Coronary artery (tissue), 2 donors: ENCODE results near the gene MYO1E.

ENCODE experiments used
- DNase-seq: peaks from one replicate; pipeline ENCODE4 v3.0.0-alpha.2; 2017; ENCODE audit warnings: low spot score
- H3K27ac ChIP-seq, 2 donors: fragments of 200-600 bp; sonication (generic); one replicate each; pipeline ENCODE4 v1.5.1; 2016 to 2019
- H3K4me3 ChIP-seq: fragments of 200-600 bp; sonication (generic); 2 replicates; pipeline ENCODE4 v1.5.1; 2016; ENCODE audit warnings: mild to moderate bottlenecking, moderate library complexity
- TF ChIP-seq, protein P1 (sequence below): fragments of 200-600 bp; sonication (generic); IDR thresholded peaks from one replicate; pipeline ENCODE4 v1.5.1; 2019; ENCODE audit warnings: antibody characterized with exemption

Gene MYO1E

DNA sequence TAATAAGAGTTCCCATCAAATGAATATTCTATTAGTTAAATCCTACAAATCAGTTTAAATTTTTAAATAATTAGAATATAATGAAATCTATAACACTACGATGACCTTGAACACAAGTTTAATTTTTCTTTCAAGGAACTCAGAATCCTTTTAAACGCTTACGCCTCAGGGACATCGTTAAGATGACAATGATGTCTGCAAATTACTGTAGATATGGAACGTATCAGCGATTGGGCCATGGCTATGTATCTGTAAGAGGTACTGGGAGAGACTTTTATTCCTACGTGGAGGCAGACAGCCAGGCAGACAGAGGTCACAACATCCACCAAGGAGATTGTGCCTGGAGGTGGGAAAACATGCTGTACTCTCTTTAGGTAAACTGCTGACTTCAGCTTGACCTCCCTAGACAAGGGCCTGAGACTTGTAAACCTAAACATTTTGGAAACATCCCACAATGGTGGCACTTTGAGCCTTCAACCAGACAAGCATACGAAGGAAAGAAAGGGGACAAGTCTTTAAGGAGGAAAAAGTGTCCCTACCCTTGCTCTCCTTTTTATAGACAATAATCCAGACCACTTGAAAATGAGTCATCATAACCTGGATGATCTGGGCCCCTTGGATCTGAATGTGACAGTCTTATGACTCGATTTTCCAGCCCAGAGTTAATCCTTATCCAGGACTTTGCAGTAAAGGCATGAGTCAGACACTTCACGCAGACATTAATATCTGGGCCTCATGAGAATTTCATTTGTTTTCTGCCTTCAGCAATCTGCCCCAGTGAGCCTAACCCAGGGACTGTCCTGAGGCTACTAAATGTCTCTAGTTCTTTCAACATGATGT, 172.8 kb downstream of the MYO1E start:
- TF ChIP-seq, protein P1, sequence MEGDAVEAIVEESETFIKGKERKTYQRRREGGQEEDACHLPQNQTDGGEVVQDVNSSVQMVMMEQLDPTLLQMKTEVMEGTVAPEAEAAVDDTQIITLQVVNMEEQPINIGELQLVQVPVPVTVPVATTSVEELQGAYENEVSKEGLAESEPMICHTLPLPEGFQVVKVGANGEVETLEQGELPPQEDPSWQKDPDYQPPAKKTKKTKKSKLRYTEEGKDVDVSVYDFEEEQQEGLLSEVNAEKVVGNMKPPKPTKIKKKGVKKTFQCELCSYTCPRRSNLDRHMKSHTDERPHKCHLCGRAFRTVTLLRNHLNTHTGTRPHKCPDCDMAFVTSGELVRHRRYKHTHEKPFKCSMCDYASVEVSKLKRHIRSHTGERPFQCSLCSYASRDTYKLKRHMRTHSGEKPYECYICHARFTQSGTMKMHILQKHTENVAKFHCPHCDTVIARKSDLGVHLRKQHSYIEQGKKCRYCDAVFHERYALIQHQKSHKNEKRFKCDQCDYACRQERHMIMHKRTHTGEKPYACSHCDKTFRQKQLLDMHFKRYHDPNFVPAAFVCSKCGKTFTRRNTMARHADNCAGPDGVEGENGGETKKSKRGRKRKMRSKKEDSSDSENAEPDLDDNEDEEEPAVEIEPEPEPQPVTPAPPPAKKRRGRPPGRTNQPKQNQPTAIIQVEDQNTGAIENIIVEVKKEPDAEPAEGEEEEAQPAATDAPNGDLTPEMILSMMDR: no peak
- Histone ChIP-seq H3K4me3 (no peak overlapping the region), H3K27ac (no peak overlapping the region)
- DNase-seq: no peak

DNA sequence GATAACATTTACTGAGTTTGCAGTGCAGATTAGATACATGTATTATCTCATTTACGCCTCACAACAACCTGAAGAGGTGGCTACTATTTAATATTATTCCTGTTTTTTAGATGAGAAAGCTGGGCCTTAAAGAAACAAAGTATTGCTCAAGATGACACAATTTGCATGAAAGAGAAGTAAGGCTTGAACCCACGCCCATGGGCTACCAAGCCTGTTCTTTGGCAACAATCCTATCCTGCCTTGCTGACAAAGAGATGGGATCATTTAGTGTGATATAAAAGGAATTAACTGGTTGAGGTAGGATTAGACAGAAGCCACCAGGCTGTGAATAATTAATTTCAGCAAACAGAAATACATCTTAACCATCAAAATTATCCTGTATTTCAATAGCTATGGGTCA, 175.2 kb downstream of the MYO1E start:
- Histone ChIP-seq H3K27ac (no peak overlapping the region), H3K4me3 (no peak overlapping the region)
- TF ChIP-seq, protein P1: no peak
- no peak for DNase-seq

DNA sequence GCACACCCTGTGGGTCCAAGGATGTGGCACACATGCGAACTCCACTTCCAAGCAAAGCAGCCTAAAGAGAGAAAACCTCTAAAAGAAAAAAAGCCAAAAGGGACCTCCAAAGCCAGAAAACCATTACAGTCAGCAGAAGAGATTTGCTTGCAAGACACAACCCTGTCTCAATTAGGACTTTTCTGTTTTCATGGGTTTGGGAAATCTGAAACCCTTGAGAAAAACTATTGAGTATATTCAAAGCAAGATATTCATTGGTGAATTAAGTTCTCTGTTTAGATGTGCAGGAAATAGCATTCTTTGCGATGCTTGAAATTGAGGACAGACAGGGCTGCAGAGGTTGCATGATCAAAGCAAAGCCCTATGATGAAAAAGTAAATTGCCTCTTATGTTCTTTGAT, 176.3 kb downstream of the MYO1E start:
- TF ChIP-seq, protein P1: no peak
- DNase-seq: no peak
- H3K4me3 ChIP-seq: no peak overlapping the region
- H3K27ac ChIP-seq: no peak overlapping the region

DNA sequence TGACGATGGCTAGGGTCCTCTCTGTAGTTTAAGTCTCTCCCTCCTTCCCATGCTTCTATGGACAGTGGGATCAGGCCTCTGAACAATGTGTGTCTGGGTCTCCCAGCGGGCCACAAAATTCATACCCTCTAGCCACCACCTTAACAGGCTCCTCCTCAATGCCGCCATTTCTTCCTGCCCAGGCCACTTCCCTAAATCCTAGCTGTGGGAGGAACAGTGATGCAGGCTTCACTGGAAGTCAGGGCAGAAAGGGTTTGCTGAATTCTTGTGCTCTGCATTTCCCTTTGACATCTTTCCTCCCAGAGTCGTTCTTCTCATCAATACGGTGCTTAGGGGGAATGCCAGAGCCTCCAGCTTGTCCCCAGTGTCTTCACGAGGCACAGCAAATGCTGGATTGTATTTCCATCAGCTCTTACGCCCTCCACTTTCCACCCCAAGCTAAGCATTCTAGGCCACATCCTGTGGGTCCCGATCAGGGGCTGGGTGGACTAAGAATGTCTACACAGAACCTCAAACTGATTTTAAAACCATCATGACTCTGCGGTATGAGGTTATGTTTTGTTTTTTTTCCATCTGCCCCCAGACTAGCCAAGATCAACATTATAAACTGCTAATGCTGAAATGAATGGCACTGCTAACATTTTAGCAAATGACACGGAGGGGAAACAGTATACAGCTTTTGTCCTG, 177.9 kb downstream of the MYO1E start:
- Histone ChIP-seq H3K4me3 (no peak overlapping the region), H3K27ac (no peak overlapping the region)
- TF ChIP-seq, protein P1: no peak
- DNase-seq: no peak

- no peak for DNase-seq
- TF ChIP-seq, protein P1: no peak
- no peak overlapping the region for H3K27ac ChIP-seq
- no peak overlapping the region for H3K4me3 ChIP-seq
These were observed 180.8 kb downstream of the MYO1E start for GRCh38 chr15:59191855-59192237.

GRCh38 chr15:59190291-59190690, 182.4 kb downstream of the MYO1E start:
- no peak overlapping the region for H3K27ac ChIP-seq
- H3K4me3 ChIP-seq: no peak overlapping the region
- DNase-seq: no peak
- TF ChIP-seq, protein P1: no peak

GRCh38 chr15:59189241-59189640, 183.4 kb downstream of the MYO1E start:
- TF ChIP-seq, protein P1: no peak
- Histone ChIP-seq H3K4me3 (no peak overlapping the region), H3K27ac (no peak overlapping the region)
- DNase-seq: no peak
